IPS DF 4.7 (cell line): ENCODE results near the gene GFI1B.
A peak's percentile ranks its signal among the peaks of the same experiment; 100 is the strongest.
"Not testable (repeated sequence)": the region's sequence is repeated elsewhere in the genome, so short reads cannot be mapped to it uniquely, and the experiment has no call there.

Experiments used
- DNase-seq: peaks from one replicate; pipeline ENCODE4 v3.0.0-alpha.2; 2013; ENCODE audit warnings: low spot score; ENCODE audit errors: extremely low read depth

GFI1B gene

GRCh38 chr9:133008824-133009223, 30.3 kb downstream of the GFI1B start:
- no peak for DNase-seq

- no peak for DNase-seq
Observed at GRCh38 chr9:133009906-133010582, 31.6 kb downstream of the GFI1B start.

- no peak for DNase-seq
Observed at GRCh38 chr9:133014696-133015095, 36.2 kb downstream of the GFI1B start.

GRCh38 chr9:133023117-133023890, 44.8 kb downstream of the GFI1B start:
- no peak for DNase-seq

- no peak for DNase-seq
Observed at GRCh38 chr9:133026426-133026825, 47.9 kb downstream of the GFI1B start.

GRCh38 chr9:133027134-133027533, 48.6 kb downstream of the GFI1B start:
- DNase-seq = no peak

- DNase-seq = no peak
Observed at GRCh38 chr9:133028221-133028620, 49.7 kb downstream of the GFI1B start.

GRCh38 chr9:133029994-133030316, 51.5 kb downstream of the GFI1B start:
- DNase-seq = no peak

GRCh38 chr9:133030317-133031129, 52.0 kb downstream of the GFI1B start, which contains the start of gene GTF3C5:
TSS of gene GTF3C5 (plus strand) at chr9:133030997. CDS start at chr9:133031012, 15 bp downstream.
- DNase-seq = peak; percentile 93

GRCh38 chr9:133031130-133031422, 52.6 kb downstream of the GFI1B start:
- no peak for DNase-seq

GRCh38 chr9:133031496-133031911, 53.0 kb downstream of the GFI1B start:
- no peak for DNase-seq

- DNase-seq = no peak
Observed at GRCh38 chr9:133032171-133032570, 53.7 kb downstream of the GFI1B start.

- DNase-seq = no peak
Observed at GRCh38 chr9:133035669-133036068, 57.2 kb downstream of the GFI1B start.

- DNase-seq = no peak
Observed at GRCh38 chr9:133037775-133038515, 59.5 kb downstream of the GFI1B start.

- not testable (repeated sequence) for DNase-seq
Observed at GRCh38 chr9:133040892-133041479, 62.5 kb downstream of the GFI1B start.
